Activated naive CD4-positive, alpha-beta T cell treated with anti-CD3 and anti-CD28 coated beads, Interleukin-2, amount 50 U/mL, for 72 hours (primary cell): ENCODE data around the gene CFAP299. TPM values are rescaled to one million over a fixed set of nuclear protein-coding genes. Genes with fewer than 3 reads are reported as not detected.
"Not testable (repeated sequence)": the region's sequence is repeated elsewhere in the genome, so short reads cannot be mapped to it uniquely, and the experiment has no call there.

ENCODE experiments used
- ATAC-seq, 2 donors: fragments of 150-1000 bp; cut with Tn5 transposase; 2 replicates each; pipeline ENCODE4 v1.10.0; 2021; ENCODE audit warnings: mild to moderate bottlenecking in 2 of 2, moderate library complexity in 2 of 2
- DNase-seq, 2 donors: peaks; one replicate each; pipeline ENCODE4 v3.0.0; 2021 to 2022; ENCODE audit warnings: low spot score in 2 of 2
- H3K27ac Mint-ChIP-seq, 2 donors: one replicate each; pipeline ENCODE4 v1.8.0; 2022; ENCODE audit warnings: mild to moderate bottlenecking in 2 of 2, mixed read lengths in 2 of 2
- H3K36me3 Mint-ChIP-seq, 2 donors: one replicate each; pipeline ENCODE4 v1.8.0; 2022; ENCODE audit warnings: mixed read lengths in 2 of 2
- H3K9me3 Mint-ChIP-seq, 2 donors: one replicate each; pipeline ENCODE4 v1.8.0; 2022; ENCODE audit warnings: mixed read lengths in 2 of 2
- total RNA-seq, 2 donors: library from RNA; stranded (reverse); gene quantifications; one replicate each; pipeline ENCODE4 v1.2.3, GENCODE V29; 2022

CFAP299 gene
- total RNA-seq = not detected

DNA sequence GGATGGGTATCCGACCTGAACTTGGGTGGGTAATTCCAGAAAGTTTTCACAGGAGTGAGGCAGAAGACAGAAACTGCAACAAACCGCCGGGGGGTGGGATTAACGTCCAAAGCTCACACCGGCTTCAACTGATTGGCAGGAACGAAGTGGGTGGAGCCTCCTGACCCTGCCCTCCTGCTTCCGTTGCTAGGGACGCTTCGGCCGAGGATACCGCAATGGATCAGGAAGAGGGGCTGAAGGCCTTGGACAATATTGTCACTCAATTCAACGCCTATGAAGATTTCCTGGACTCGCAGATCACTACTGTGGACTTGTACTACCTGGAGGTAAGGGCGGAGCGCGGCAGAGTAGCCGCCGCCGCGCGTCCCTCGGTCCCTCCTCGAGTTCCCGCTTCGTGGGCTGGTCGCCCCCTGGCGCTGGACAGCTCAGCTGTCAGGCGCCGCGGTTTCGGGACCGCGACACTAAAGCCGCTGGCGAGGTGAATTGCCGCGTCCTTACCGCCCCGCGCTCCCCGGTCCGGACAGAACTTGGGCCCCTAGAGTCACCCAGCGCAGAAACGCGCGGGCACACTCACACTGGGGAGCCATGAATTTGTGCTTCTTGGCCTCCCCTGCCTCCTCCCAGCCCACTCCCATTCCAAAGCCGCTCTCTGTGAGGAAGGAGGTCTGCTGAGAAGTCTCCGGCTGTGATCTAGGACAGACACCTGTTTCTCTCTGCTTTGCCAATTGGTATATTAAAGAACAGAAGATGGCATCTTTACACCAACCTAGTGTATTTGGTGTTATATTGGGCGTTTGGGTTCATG lies at the start of gene CFAP299:
Gene CFAP299, plus strand, starts transcription at position 177 of the 805 bp plus-strand sequence.
- no peaks in the 10 kb centered on the region for H3K36me3 Mint-ChIP-seq
- peak; percentile 56 to 72 for DNase-seq
- no peak within 1 kb of the TSS for H3K27ac Mint-ChIP-seq
- ATAC-seq = peak; percentile 88 to 94
- no peaks in the 10 kb centered on the region for H3K9me3 Mint-ChIP-seq

DNA sequence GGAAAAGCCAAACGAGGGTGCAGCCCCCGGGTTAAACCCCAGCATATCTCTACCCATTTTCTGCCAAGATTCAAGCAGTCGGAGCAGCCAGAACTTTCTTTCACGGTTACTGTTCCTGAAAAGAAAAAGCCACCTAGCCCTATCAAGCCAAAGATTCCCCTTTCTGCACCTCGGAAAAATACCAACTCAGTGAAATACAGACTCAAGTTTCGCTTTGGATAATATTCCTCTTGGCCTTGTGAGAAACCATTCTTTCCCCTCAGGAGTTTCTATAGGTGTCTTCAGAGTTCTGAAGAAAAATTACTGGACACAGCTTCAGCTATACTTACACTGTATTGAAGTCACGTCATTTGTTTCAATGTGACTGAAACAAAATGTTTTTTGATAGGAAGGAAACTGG lies 49.1 kb upstream of the CFAP299 start:
- Mint-ChIP-seq H3K36me3 (no peaks in the 10 kb centered on the region), H3K27ac (no peak overlapping the region), H3K9me3 (no peaks in the 10 kb centered on the region)
- ATAC-seq = no peak
- DNase-seq = no peak

DNA sequence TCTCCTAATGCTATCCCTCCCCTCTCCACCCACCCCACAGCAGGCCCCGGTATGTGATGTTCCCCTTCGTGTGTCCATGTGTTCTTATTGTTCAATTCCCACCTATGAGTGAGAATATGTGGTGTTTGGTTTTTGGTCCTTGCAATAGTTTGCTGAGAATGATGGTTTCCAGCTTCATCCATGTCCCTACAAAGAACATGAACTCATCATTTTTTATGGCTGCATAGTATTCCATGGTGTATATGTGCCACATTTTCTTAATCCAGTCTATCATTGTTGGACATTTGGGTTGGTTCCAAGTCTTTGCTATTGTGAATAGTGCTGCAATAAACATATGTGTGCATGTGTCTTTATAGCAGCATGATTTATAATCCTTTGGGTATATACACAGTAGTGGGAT lies 44.9 kb upstream of the CFAP299 start:
- not testable (repeated sequence) for ATAC-seq, DNase-seq, H3K9me3 Mint-ChIP-seq, H3K36me3 Mint-ChIP-seq, H3K27ac Mint-ChIP-seq

DNA sequence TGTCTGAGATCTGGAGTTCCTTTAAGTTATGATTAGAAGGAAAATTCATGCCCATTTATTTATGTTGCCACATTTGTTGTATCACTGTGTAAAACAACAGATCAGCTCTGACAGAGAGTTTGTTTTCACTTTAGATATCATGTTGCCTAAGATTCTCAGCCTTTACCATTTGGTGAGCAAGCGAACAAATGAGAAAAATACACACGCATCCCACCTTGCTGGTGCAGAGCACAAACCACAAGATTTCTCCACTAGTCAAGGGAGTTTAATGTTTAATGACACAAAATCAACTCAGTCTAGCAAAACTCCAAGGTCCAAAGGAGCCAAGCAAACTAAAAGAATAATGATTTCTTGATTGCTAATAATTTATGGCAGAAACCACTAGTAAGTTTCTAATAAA lies 41.3 kb upstream of the CFAP299 start:
- Mint-ChIP-seq H3K36me3 (no peaks in the 10 kb centered on the region), H3K27ac (no peak overlapping the region), H3K9me3 (no peaks in the 10 kb centered on the region)
- no peak for ATAC-seq
- DNase-seq = no peak

DNA sequence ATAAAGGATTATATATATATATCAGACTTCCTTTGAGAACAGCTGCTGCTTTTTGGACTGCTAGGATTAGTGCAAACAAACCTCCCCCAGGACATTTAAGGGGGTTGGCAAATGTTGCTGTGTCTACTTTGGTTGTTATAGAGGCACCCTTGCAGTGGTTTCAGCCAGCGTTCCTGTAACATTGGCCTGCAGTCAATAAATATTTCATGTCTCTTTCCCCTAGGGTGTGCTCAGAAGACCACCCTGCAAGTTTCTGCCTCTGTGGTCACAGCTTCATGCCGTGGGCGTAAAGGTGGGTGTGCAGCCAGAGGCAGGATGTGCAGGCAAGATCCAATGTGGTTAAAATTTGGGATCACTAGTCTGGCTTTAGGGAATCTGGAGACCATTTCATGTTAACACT lies 40.2 kb upstream of the CFAP299 start:
- Mint-ChIP-seq H3K36me3 (no peaks in the 10 kb centered on the region), H3K27ac (no peak overlapping the region), H3K9me3 (no peaks in the 10 kb centered on the region)
- DNase-seq (no peak), ATAC-seq (no peak)

DNA sequence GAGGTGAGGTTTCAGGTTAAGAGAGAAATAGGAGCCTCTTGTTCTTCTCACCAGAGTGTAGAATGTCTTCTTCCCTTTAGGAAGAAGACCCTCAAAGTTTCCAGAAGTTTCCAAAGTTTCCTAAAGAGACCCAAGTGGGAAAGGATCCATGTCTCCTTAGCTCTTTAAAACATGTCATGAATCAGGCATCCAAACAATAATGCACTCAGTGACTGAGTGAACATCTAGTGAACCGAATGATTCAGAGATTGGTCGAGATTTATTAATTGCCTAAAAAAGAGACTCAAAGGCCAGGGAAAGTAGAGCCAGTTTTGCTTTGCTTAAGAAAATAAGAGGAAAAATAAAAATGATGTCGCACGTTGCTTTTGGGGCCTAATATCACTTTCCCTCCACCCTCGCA lies 39.7 kb upstream of the CFAP299 start:
- no peak overlapping the region for H3K27ac Mint-ChIP-seq
- H3K36me3 Mint-ChIP-seq = no peaks in the 10 kb centered on the region
- no peaks in the 10 kb centered on the region for H3K9me3 Mint-ChIP-seq
- no peak for DNase-seq
- no peak for ATAC-seq

DNA sequence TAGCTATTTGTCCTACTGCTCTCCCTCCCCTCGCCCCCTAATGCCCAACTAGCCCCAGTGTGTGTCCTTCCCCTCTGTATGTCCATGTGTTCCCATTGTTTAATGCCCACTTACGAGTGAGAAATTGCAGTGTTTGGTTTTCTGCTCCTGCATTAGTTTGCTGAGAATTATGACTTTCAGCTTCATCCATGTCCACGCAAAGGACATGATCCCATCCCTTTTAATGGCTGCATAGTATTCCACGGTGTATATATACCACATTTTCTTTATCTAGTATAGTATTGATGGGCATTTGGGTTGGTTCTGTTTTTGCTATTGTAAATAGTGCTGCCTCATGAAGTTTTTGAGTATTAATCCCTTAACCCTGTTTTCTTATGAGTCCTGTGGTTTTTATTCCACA lies 33.6 kb upstream of the CFAP299 start:
- Mint-ChIP-seq H3K36me3 (no peaks in the 10 kb centered on the region), H3K9me3 (no peaks in the 10 kb centered on the region), H3K27ac (peak overlapping the region in 1 of 2 donors; percentile 7)
- no peak for DNase-seq
- no peak for ATAC-seq

DNA sequence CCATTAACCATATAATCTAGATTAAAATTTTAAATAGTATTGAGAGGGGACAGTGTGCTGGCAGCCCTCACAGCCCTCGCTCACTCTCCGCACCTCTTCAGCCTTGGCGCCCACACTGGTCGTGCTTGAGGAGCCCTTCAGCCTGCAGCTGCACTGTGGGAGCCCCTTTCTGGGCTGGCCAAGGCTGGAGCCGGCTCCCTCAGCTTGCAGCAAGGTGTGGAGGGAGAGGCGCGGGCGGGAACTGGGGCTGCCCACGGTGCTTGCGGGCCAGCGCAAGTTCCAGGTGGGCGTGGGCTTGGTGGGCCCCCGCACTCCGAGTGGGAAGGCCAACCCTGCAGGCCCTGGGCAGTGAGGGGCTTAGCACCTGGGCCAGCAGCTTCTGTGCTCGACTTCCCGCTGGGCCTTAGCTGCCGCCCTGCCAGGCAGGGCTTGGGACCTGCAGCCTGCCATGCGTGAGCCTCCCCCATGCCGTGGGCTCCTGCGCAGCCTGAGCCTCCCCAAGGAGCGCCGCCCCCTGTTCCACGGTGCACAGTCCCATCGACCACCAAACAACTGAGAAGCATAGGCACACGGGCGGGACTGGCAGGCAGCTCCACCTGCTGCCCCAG lies 32.8 kb upstream of the CFAP299 start:
- H3K9me3 Mint-ChIP-seq = no peaks in the 10 kb centered on the region
- no peak overlapping the region for H3K27ac Mint-ChIP-seq
- ATAC-seq (no peak), DNase-seq (no peak)
- no peaks in the 10 kb centered on the region for H3K36me3 Mint-ChIP-seq

DNA sequence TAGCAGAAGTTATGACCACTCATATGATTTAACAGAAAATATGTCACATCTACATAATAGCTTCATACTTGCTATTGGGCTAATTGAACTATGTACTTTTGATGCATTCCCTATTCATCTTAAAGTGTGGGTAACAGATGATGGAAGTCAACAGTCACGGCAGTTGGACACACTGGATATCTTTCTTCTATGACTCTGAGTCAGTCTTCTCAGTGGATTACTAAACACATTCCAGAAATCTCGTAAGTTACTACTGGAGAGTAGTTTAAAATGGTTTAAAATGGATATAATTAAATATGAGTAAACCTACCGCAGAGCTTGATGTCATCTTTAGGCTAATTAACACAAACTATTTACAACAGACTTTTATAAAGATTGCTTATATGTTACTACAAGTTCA lies 30.1 kb upstream of the CFAP299 start:
- no peak for DNase-seq
- no peak overlapping the region for H3K27ac Mint-ChIP-seq
- ATAC-seq = no peak
- no peaks in the 10 kb centered on the region for H3K36me3 Mint-ChIP-seq
- H3K9me3 Mint-ChIP-seq = no peaks in the 10 kb centered on the region

DNA sequence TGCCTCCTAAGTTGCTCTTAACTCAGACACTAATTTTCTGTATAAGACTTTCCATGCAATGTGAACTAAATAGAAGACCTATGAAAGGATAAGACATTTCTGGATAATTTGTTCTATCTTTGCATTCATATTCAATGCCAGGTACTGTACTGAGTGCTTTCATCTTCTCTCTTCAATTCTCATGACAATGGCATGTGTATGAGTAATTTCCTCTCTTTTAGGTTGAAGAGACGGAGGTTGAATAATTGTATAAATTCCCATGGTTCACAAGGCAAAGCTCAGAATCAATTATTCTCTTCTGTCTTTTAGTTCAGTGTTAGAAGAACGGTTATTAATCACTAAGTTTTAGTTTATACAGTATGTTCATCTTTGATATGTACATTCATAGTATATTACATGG lies 29.3 kb upstream of the CFAP299 start:
- Mint-ChIP-seq H3K27ac (no peak overlapping the region), H3K9me3 (no peaks in the 10 kb centered on the region), H3K36me3 (no peaks in the 10 kb centered on the region)
- ATAC-seq (no peak), DNase-seq (no peak)

DNA sequence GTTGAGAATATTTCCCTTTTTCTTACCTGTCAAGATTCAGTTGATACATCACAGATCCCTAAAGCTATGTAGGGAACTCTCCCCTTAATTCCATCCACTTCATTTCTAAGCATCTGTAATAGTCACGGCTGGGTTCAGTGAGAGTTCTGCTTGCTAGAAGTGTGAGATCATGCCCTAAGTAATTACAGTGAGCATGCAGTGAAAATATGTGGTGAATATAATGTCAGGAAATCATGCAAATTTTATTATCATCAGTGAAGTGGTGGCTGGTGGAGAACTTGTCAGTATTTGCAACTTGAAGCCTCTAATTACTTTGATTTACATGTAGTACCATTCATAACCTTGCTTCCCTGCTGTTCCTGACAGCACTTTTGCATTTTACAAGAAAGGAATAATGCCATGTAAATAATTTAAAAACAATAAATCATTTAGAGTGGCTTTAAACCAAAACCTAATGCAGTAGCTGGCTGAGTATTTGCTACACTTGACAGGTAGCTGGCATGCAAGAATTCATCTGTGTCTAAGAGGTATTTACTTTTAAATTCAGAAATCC lies 28.3 kb upstream of the CFAP299 start:
- Mint-ChIP-seq H3K9me3 (no peaks in the 10 kb centered on the region), H3K27ac (no peak overlapping the region), H3K36me3 (no peaks in the 10 kb centered on the region)
- no peak for DNase-seq
- ATAC-seq = no peak

DNA sequence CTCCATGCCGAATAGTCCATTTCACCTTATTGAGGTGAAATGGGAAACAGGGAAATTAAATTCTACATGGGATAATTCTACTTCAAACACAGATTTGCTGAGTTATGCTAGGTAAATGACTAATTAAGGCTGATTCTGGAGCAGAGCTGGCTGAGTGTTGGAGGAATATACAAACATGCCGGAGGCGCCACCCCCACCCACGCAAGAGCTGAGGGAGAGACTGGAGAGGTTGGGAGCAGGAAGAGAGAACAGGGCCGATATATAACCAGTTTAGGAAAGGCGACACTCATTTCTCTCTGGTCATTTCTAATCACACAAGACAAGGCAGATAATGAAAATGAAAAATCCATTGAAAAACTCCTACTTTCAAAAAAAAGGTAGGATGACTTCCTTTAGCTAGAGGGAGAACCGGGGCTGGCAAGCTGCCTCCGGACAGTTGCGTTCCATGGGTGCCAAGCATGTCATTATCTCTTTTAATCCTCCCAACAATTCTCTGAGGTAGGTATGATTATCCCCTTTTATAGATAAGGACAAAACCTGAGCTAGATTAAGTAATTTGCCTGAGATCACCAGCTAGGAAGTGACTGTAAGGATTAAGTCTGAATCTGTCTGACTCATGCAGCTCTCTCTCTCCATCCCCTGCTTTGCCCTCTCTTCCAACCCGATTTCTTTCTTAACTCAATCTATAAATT lies 27.6 kb upstream of the CFAP299 start:
- no peak overlapping the region for H3K27ac Mint-ChIP-seq

DNA sequence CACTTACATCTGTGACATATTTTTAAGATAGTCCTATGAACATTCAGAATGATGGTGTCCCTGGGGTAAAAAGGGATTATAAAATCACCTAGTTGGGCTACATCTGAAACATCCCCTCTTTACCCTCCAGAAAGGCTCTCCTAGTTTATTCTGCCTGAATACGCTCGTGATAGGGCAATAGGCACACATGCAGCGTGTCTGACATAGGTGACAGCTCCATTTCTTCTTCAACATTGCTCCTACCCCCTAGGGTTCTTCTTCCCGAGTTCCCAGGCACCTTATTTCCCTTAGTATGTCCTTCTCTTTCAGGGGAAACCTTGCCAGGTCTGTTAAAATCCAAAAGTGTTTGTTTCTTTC lies 27.1 kb upstream of the CFAP299 start:
- no peaks in the 10 kb centered on the region for H3K9me3 Mint-ChIP-seq
- DNase-seq = no peak
- ATAC-seq = no peak
- H3K36me3 Mint-ChIP-seq = no peaks in the 10 kb centered on the region
- no peak overlapping the region for H3K27ac Mint-ChIP-seq

More for the DNA sequence above, 27.6 kb upstream of the CFAP299 start:
- Mint-ChIP-seq H3K9me3 (no peaks in the 10 kb centered on the region), H3K36me3 (no peaks in the 10 kb centered on the region)
- DNase-seq = no peak
- no peak for ATAC-seq

DNA sequence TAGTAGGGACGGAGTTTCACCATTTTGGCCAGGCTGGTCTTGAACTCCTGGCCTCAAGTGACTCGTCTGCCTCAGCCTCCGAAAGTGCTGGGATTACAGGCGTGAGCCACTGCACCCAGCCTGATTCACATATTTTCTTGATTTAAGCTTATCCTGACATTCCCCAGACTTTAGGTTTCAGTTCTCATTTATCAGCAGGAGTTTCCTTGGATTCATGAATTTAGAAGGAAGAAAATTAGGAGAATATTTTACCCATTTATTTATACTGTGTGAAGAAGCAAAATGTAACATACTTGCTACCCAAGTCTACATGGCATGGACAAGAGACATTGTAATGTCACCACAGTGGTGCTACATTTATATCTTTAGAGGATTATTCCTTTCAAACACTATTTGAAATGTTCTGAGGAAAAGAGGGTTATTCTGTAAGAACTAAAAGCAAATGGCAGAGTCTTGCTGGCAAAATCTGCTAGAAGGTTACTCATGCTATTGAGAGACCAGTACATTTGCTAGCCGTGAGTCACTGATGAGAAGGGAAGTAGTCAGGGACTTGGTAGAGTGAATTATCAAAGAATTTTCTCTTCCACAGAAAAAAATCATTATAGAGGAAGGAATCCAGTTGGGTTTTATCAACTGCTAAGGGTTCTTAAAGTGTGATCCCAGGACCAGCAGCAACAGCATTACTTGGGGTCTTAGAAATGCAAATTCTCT lies 26.1 kb upstream of the CFAP299 start:
- ATAC-seq (no peak), DNase-seq (no peak)
- no peaks in the 10 kb centered on the region for H3K36me3 Mint-ChIP-seq
- no peaks in the 10 kb centered on the region for H3K9me3 Mint-ChIP-seq
- H3K27ac Mint-ChIP-seq = no peak overlapping the region

DNA sequence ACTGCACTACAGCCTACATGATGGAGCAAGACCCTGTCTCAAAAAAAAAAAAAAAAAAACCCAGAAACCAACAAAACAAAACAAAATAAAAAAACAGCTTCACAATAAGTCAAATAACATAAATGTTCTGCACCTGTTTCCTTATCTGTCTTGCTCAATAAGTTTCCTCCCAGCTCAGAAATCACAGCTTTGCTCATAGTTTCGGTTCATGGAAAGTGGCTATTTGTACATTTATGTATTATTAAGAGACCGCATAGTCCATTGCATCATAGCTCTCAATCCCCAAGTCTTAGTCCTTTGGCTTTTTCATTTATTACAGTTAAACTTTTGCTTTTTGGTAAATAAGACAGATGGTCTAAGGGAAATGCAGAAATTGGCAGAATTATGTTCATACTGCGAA lies 24.4 kb upstream of the CFAP299 start:
- DNase-seq (no peak), ATAC-seq (no peak)
- no peaks in the 10 kb centered on the region for H3K36me3 Mint-ChIP-seq
- H3K27ac Mint-ChIP-seq = no peak overlapping the region
- H3K9me3 Mint-ChIP-seq = no peaks in the 10 kb centered on the region

DNA sequence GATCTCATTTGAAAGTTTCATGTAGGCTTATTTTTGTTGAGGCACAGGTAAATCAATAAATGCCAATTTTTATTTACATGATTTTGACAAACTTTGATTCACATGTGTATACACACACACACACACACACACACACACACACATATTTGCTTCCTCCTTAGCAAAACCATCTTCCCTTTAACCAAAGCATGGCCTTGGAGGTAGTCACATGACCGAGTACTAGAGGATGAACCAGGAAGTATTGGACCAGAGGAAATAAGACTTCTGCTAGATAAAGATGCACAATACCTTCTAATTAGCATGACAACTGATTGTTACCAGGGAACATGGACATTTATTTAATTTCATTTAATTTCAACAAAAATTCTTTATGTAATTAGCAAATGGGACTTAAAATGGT lies 23.4 kb upstream of the CFAP299 start:
- no peaks in the 10 kb centered on the region for H3K36me3 Mint-ChIP-seq
- no peak overlapping the region for H3K27ac Mint-ChIP-seq
- ATAC-seq (no peak), DNase-seq (no peak)
- H3K9me3 Mint-ChIP-seq = no peaks in the 10 kb centered on the region

DNA sequence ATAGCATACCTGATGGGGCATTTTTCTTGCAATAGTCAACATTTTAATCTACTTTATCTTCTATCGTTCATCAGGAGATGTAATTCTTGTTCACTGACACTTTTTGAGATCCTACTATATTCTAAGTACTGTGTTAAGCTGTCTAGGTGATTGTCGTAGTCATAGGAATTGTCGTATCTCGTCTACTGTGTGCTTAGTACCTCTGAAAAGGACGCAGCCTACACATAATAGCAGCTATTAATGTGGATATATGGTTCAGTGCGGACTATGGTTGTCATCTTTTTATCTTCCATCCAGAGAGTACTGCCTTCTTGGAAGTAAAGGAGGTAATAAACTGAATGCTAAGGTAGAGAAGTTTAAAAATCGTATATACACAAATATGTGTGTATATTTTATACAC lies 21.9 kb upstream of the CFAP299 start:
- DNase-seq (no peak), ATAC-seq (no peak)
- no peak overlapping the region for H3K27ac Mint-ChIP-seq
- H3K9me3 Mint-ChIP-seq = no peaks in the 10 kb centered on the region
- H3K36me3 Mint-ChIP-seq = no peaks in the 10 kb centered on the region
